Heart right ventricle (tissue), 16 donors: ENCODE data around the gene ARRB1. TPM values are rescaled to one million over a fixed set of nuclear protein-coding genes. Genes with fewer than 3 reads are reported as not detected.
A peak's percentile ranks its signal among the peaks of the same experiment; 100 is the strongest.

Source experiments
- ATAC-seq, 8 donors: fragments of 200-7000 bp; cut with Tn5 transposase; one replicate each; pipeline ENCODE4 v1.9.1; 2020; ENCODE audit warnings: mild to moderate bottlenecking in 8 of 8, moderate library complexity in 8 of 8, moderate number of reproducible peaks in 1 of 8
- DNase-seq, 2 donors: peaks; one replicate each; pipeline ENCODE4 v3.0.0-alpha.2; 2020
- H3K27ac ChIP-seq, 10 donors: fragments of 200-600 bp; sonication (generic) in 2 of 10; one replicate each; pipeline versions ENCODE4 v1.5.0 to v1.8.0; 2020 to 2022; ENCODE audit warnings: mild to moderate bottlenecking in 3 of 10
- H3K27me3 ChIP-seq, 7 donors: fragments of 200-600 bp; one replicate each; pipeline ENCODE4 v1.8.0; 2021 to 2022; ENCODE audit warnings: mild to moderate bottlenecking in 2 of 7
- H3K36me3 ChIP-seq, 9 donors: fragments of 200-600 bp; sonication (generic) in 1 of 9; one replicate each; pipeline versions ENCODE4 v1.5.0 to v1.8.0; 2020 to 2022; ENCODE audit warnings: mild to moderate bottlenecking in 2 of 9
- H3K4me1 ChIP-seq, 9 donors: fragments of 200-600 bp; sonication (generic) in 1 of 9; one replicate each; pipeline versions ENCODE4 v1.5.0 to v1.8.0; 2020 to 2022; ENCODE audit warnings: mild to moderate bottlenecking in 4 of 9
- H3K4me3 ChIP-seq, 10 donors: fragments of 200-600 bp; sonication (generic) in 2 of 10; one replicate each; pipeline versions ENCODE4 v1.5.0 to v1.8.0; 2020 to 2022; ENCODE audit warnings: mild to moderate bottlenecking in 7 of 10, moderate library complexity in 2 of 10
- H3K9me3 ChIP-seq, 11 donors: fragments of 200-600 bp in 10 of 11; sonication (generic) in 2 of 11; one replicate each; pipeline versions ENCODE4 v1.5.0 to v1.8.0; 2013 to 2022; ENCODE audit warnings: mild to moderate bottlenecking in 2 of 11, control low read depth in 1 of 11, moderate library complexity in 1 of 11
- CTCF ChIP-seq, 9 donors: fragments of 200-600 bp; sonication (generic) in 2 of 9; IDR thresholded peaks; one replicate each; pipeline versions ENCODE4 v1.5.0 to v1.8.0; 2021 to 2022; ENCODE audit warnings: antibody characterized with exemption in 9 of 9, mild to moderate bottlenecking in 5 of 9, moderate library complexity in 1 of 9
- WGBS, 2 donors: extraction: QIAGEN DNeasy Blood & Tissue Kit; methylation state at CpG; one replicate each; pipeline ENCODE4 v1.1.7; 2013; ENCODE audit warnings: inconsistent platforms in 1 of 2; 5-methylcytosine and 5-hydroxymethylcytosine counted together
- intact Hi-C, 10 donors: fragments of 100-400 bp; cut with DNase I; formaldehyde crosslinking; loops; one replicate each; pipeline versions ENCODE4 v1.11.1 to v1.14.2; 2022
- long read RNA-seq, 3 donors: library from polyadenylated mRNA; unstranded; transcript quantifications; one replicate each; pipeline ENCODE4 v2.0.0, GENCODE V29; 2020 to 2021
- polyA plus RNA-seq, 2 donors: library from polyadenylated mRNA; stranded (reverse); fragments of 200-250 nt; gene quantifications; one replicate each; pipeline ENCODE4 v1.2.3, GENCODE V29; 2013
- total RNA-seq, 10 donors: library from RNA; stranded (reverse); fragmentation: NEBNext Ultra II Directional in 3 of 10; extraction: Animal tissue kit (Norgen Biotek cat#: 25700) in 3 of 10; gene quantifications; one replicate each; pipeline versions ENCODE4 v1.2.1 to v1.2.4, GENCODE V29; 2021 to 2023
- donor health status: Arrhythmogenic right ventricular cardiomyopathy.
- donor health status: ischemic (EF 13 %, LVEDD 7.1; RV severe dilation, severe dysfunction).
- donor health status: healthy with polysubstance abuse.
- donor health status: DM: no; HTN: yes; CAD: no.
- donor health status: DM: no; HTN: no; CAD: no.
- donor health status: ischemic (EF 25% LVEDD 6.9; RV normal size, moderate dysfunction).
- donor health status: ischemic (EF 25% LVEDD 5.7; RV mildly dilated, moderate dysfunction).
- donor health status: healthy.
- donor health status: DM: yes; HTN: yes; CAD: no.
- donor health status: Ischemic cardiomyopathy.
- donor health status: ischemic (EF 35%, LVEDD 5.7; RV mildly dilated, moderate dysfunction).
- donor health status: nonischemic (EF 11% LVEDD 7.7; RV severe dilation, severe dysfunction).
- donor health status: DM: yes; HTN: yes; CAD: no.
- donor health status: PGD.
- donor health status: ischemic (EF 29% LVEDD 5.4; RV normal size, mild dysfunction).
- donor health status: nonischemic (EF 23%, LVEDD 6.1; RV moderate dilation, normal function).

ARRB1 gene
- total RNA-seq (10 to 100 TPM; 14.4 to 33.9 (median 21.7) TPM), polyA plus RNA-seq (1 to 10 TPM; 8.1 to 8.9 TPM)
- long read RNA-seq, donor 1, transcript ARRB1-201 (15 exons, 1,895 nt): minor isoform, 6 of 26 reads
- long read RNA-seq, donor 1, transcript ARRB1-202 (16 exons, 3,336 nt): major isoform, 7 of 26 reads
- long read RNA-seq, donor 1, partial matches to known transcripts: 4 of 26 reads
- long read RNA-seq, donor 1, other reads (novel, unspliced or antisense): 8 of 26 reads
- long read RNA-seq, donor 2, partial matches to known transcripts: 0 of 13 reads
- long read RNA-seq, donor 2, other reads (novel, unspliced or antisense): 7 of 13 reads
- long read RNA-seq, donor 3, transcript ARRB1-202 (16 exons, 3,336 nt): minor isoform, 6 of 25 reads
- long read RNA-seq, donor 3, transcript ARRB1-201 (15 exons, 1,895 nt): major isoform, 7 of 25 reads
- long read RNA-seq, donor 3, partial matches to known transcripts: 1 of 25 reads
- long read RNA-seq, donor 3, other reads (novel, unspliced or antisense): 11 of 25 reads

- WGBS, 2 donors: 0% methylated on average over 9 to 38 of the region's 38 CpGs
- Histone ChIP-seq H3K4me3 (peak within 1 kb of the TSS; percentile 62 to 91 (median 81)), H3K27ac (peak within 1 kb of the TSS; percentile 57 to 95 (median 92)), H3K27me3 (no peaks in the 10 kb centered on the region), H3K9me3 (no peaks in the 10 kb centered on the region), H3K4me1 (peaks cover 26 to 64% (median 52%) of the 10 kb centered on the region in 9 donors), H3K36me3 (peaks cover 0 to 11% (median 0%) of the 10 kb centered on the region in 9 donors)
- peak in 6 of 8 donors; percentile 51 to 85 (median 71) for ATAC-seq
- intact Hi-C loops: no loop called here
- TF ChIP-seq CTCF (IDR thresholded peaks at IDR 0.05): peak in 3 of 9 donors; percentile 32 to 41 (median 34)
- DNase-seq: no peak
Measured at GRCh38 chr11:75351541-75351790, at the start of gene ARRB1. Gene ARRB1 (minus strand): TSS chr11:75351661. CDS start chr11:75351607, 54 bp downstream.

- peak in 5 of 8 donors; percentile 8 to 20 (median 13) for ATAC-seq
- Histone ChIP-seq H3K27me3 (no peaks in the 10 kb centered on the region), H3K9me3 (no peaks in the 10 kb centered on the region), H3K4me3 (peak overlapping the region; percentile 53 to 87 (median 78)), H3K27ac (peak overlapping the region; percentile 42 to 98 (median 91)), H3K4me1 (peaks cover 8 to 48% (median 29%) of the 10 kb centered on the region in 9 donors), H3K36me3 (peaks cover 0 to 49% (median 36%) of the 10 kb centered on the region in 9 donors)
- no peak for DNase-seq
- intact Hi-C loops: loop anchor here in 3 of 10 donors (2.0 to 5.0 kb wide), 3 partner anchors 127 to 132 kb away; partner anchors contain the start of gene GDPD5 (in 1 of the 3)
- TF ChIP-seq CTCF (IDR thresholded peaks at IDR 0.05): no peak
- 15 to 17% methylated on average over 11 of the region's 11 CpGs for WGBS, 2 donors
Measured at GRCh38 chr11:75400146-75400865, 48.8 kb upstream of the ARRB1 start.

- peak; percentile 96 to 99 (median 98) for ATAC-seq
- intact Hi-C loops: loop anchor here in 5 of 10 donors (2.0 to 10.0 kb wide), 4 partner anchors 45 to 133 kb away; partner anchors contain the start of gene GDPD5 (in 1 of the 5)
Measured at GRCh38 chr11:75399344-75400145, 48.1 kb upstream of the ARRB1 start, which contains the start of gene RPS3. Gene RPS3 (plus strand): TSS chr11:75399518. CDS start chr11:75399548, 30 bp downstream.

More at GRCh38 chr11:75399344-75400145, 48.1 kb upstream of the ARRB1 start, which contains the start of gene RPS3:
- peak within 1 kb of the TSS; percentile 53 to 87 (median 78) for H3K4me3 ChIP-seq
- no peaks in the 10 kb centered on the region for H3K9me3 ChIP-seq
- DNase-seq: peak; percentile 89 to 92
- WGBS, 2 donors: 0 to 1% methylated on average over 55 of the region's 55 CpGs
- H3K4me1 ChIP-seq: peaks cover 8 to 44% (median 29%) of the 10 kb centered on the region in 9 donors
- TF ChIP-seq CTCF (IDR thresholded peaks at IDR 0.05): peak in 4 of 9 donors; percentile 8 to 46 (median 38)
- H3K27ac ChIP-seq: peak within 1 kb of the TSS; percentile 42 to 98 (median 91)
- H3K27me3 ChIP-seq: no peaks in the 10 kb centered on the region
- H3K36me3 ChIP-seq: peaks cover 0 to 41% (median 29%) of the 10 kb centered on the region in 9 donors
